ENCODE data around the gene TMEM192.

DNA sequence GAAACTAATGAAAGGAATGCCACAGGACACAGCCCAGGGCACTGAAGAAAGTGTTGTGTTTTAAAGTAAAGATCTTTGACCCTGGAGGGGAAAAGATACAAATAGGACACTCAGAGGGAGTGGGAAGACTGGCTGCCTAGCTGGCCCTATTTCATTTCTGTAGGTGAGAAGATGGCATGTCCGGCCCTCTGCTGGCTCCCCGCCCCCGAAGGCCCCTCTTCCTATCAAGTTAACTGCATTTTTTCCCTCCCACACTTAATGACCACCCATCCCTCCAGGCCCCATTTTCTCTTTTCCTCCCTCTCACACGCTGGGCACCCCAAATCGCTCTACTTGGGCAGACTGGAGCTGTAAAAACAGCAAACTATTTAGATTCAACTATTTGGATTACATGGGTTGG, 64.5 kb downstream of the TMEM192 start:
- no peak for TF ChIP-seq ZNF274 (IDR thresholded peaks at IDR 0.05; ENCODE audit: low read depth, low read length)
- no peak for TF ChIP-seq YY1 (IDR thresholded peaks at IDR 0.05; ENCODE audit: insufficient read depth, insufficient read length)

Measured in NT2/D1 (cell line).